H9 (cell line): ENCODE data around the gene EPHA2. TPM values are rescaled to one million over a fixed set of nuclear protein-coding genes. Genes with fewer than 3 reads are reported as not detected.

Source experiments
- DNase-seq: peaks from one replicate; pipeline ENCODE4 v3.0.0-alpha.2; 2017
- H2AFZ ChIP-seq: one replicate; pipeline ENCODE4 v1.6.1; 2013; ENCODE audit warnings: mild to moderate bottlenecking, low read length, control low read depth, moderate library complexity
- H2AK5ac ChIP-seq: 2 replicates; pipeline ENCODE4 v1.6.1; 2013; ENCODE audit warnings: low read length, control low read depth, mixed read lengths; ENCODE audit not compliant: insufficient read length
- H2BK120ac ChIP-seq: one replicate; pipeline ENCODE4 v1.6.1; 2013; ENCODE audit warnings: low read depth, mild to moderate bottlenecking, low read length, control low read depth, inconsistent platforms; ENCODE audit not compliant: poor library complexity, severe bottlenecking
- H2BK12ac ChIP-seq: 2 replicates; pipeline ENCODE4 v1.6.1; 2013; ENCODE audit warnings: low read length, control low read depth, mixed read lengths, low read depth; ENCODE audit not compliant: insufficient read length
- H2BK15ac ChIP-seq: 2 replicates; pipeline ENCODE4 v1.6.1; 2013; ENCODE audit warnings: low read depth, low read length, control low read depth
- H2BK20ac ChIP-seq: one replicate; pipeline ENCODE4 v1.6.1; 2013; ENCODE audit warnings: low read depth, mild to moderate bottlenecking, low read length, control low read depth, inconsistent platforms; ENCODE audit not compliant: poor library complexity, severe bottlenecking
- H2BK5ac ChIP-seq: 2 replicates; pipeline ENCODE4 v1.6.1; 2013; ENCODE audit warnings: low read length, control low read depth, mixed read lengths; ENCODE audit not compliant: insufficient read length
- H3K14ac ChIP-seq: 2 replicates; pipeline ENCODE4 v1.6.1; 2013; ENCODE audit warnings: low read length, control low read depth; ENCODE audit not compliant: insufficient read depth
- H3K18ac ChIP-seq: 2 replicates; pipeline ENCODE4 v1.6.1; 2013; ENCODE audit warnings: low read depth, mild to moderate bottlenecking, mixed read lengths, low read length, control low read depth; ENCODE audit not compliant: insufficient read length
- H3K23ac ChIP-seq: 2 replicates; pipeline ENCODE4 v1.6.1; 2013; ENCODE audit warnings: low read length, control low read depth, mixed read lengths, low read depth; ENCODE audit not compliant: insufficient read length
- H3K23me2 ChIP-seq: 2 replicates; pipeline ENCODE4 v1.6.1; 2013; ENCODE audit warnings: low read depth, mild to moderate bottlenecking, mixed read lengths, low read length, control low read depth; ENCODE audit not compliant: insufficient read length, poor library complexity, severe bottlenecking
- H3K27ac ChIP-seq: 2 replicates; pipeline ENCODE4 v1.5.1; 2013; ENCODE audit warnings: low read length, control low read depth, mixed read lengths, low read depth; ENCODE audit not compliant: insufficient read length
- H3K27me3 ChIP-seq: 2 replicates; pipeline ENCODE4 v1.6.1; 2013; ENCODE audit warnings: low read length, control low read depth, inconsistent platforms; ENCODE audit not compliant: insufficient read depth
- H3K4ac ChIP-seq: 2 replicates; pipeline ENCODE4 v1.6.1; 2013; ENCODE audit warnings: low read depth, mild to moderate bottlenecking, control low read depth, inconsistent platforms, low read length, moderate library complexity
- H3K4me1 ChIP-seq: 2 replicates; pipeline ENCODE4 v1.6.1; 2013; ENCODE audit warnings: low read length, control low read depth, inconsistent platforms; ENCODE audit not compliant: insufficient read depth
- H3K4me2 ChIP-seq: 2 replicates; pipeline ENCODE4 v1.6.1; 2013; ENCODE audit warnings: low read length, control low read depth, mixed read lengths; ENCODE audit not compliant: insufficient read length, insufficient read depth
- H3K56ac ChIP-seq: 2 replicates; pipeline ENCODE4 v1.6.1; 2013; ENCODE audit warnings: low read depth, mild to moderate bottlenecking, mixed read lengths, low read length, control low read depth; ENCODE audit not compliant: insufficient read length
- H3K79me1 ChIP-seq: 2 replicates; pipeline ENCODE4 v1.6.1; 2013; ENCODE audit warnings: low read depth, mild to moderate bottlenecking, moderate library complexity, low read length, control low read depth, inconsistent platforms; ENCODE audit not compliant: insufficient read depth, poor library complexity, severe bottlenecking
- H3K79me2 ChIP-seq: 2 replicates; pipeline ENCODE4 v1.6.1; 2013; ENCODE audit warnings: low read length, control low read depth, inconsistent platforms; ENCODE audit not compliant: insufficient read depth
- H3K9ac ChIP-seq: 2 replicates; pipeline ENCODE4 v1.6.1; 2013; ENCODE audit warnings: low read length, control low read depth, mixed read lengths; ENCODE audit not compliant: insufficient read length; ENCODE audit errors: extremely low read depth
- H3K9me3 ChIP-seq: one replicate; pipeline ENCODE4 v1.6.1; 2013; ENCODE audit warnings: low read depth, low read length, inconsistent platforms; ENCODE audit not compliant: control insufficient read depth
- H3T11ph ChIP-seq: one replicate; pipeline ENCODE4 v1.6.1; 2013; ENCODE audit warnings: mild to moderate bottlenecking, low read length, control low read depth, inconsistent platforms
- H4K20me1 ChIP-seq: one replicate; pipeline ENCODE4 v1.6.1; 2013; ENCODE audit not compliant: control insufficient read depth, insufficient read length, insufficient read depth
- H4K5ac ChIP-seq: 2 replicates; pipeline ENCODE4 v1.6.1; 2013; ENCODE audit warnings: low read depth, mild to moderate bottlenecking, mixed read lengths, low read length, control low read depth; ENCODE audit not compliant: insufficient read length
- H4K8ac ChIP-seq: replicated peaks from 2 replicates; pipeline ENCODE4 v1.6.1; 2013; ENCODE audit warnings: low read length, control low read depth, mixed read lengths, low read depth; ENCODE audit not compliant: insufficient read length
- H4K91ac ChIP-seq: 2 replicates; pipeline ENCODE4 v1.6.1; 2013; ENCODE audit warnings: low read depth, mild to moderate bottlenecking, moderate library complexity, mixed read lengths, low read length, control low read depth; ENCODE audit not compliant: insufficient read length
- H3K27ac Mint-ChIP-seq, 3 experiments: 2 replicates in 2 of 3; 3 replicates in 1 of 3; pipeline ENCODE4 v1.8.0; 2020 to 2021; ENCODE audit warnings: mixed read lengths in 3 of 3, mild to moderate bottlenecking in 1 of 3, moderate library complexity in 1 of 3
- H3K27me3 Mint-ChIP-seq: 2 replicates; pipeline ENCODE4 v1.8.0; 2021; ENCODE audit warnings: low read depth, mild to moderate bottlenecking, moderate library complexity, mixed read lengths
- H3K36me3 Mint-ChIP-seq, 3 experiments: 2 replicates in 2 of 3; 3 replicates in 1 of 3; pipeline ENCODE4 v1.8.0; 2020 to 2021; ENCODE audit warnings: low read depth in 3 of 3, mixed read lengths in 3 of 3; ENCODE audit not compliant: insufficient read depth in 1 of 3
- H3K4me1 Mint-ChIP-seq, 2 experiments: 2 replicates each; pipeline ENCODE4 v1.8.0; 2020; ENCODE audit warnings: mixed read lengths in 2 of 2
- H3K4me3 Mint-ChIP-seq, 2 experiments: 2 replicates in 1 of 2; 3 replicates in 1 of 2; pipeline ENCODE4 v1.8.0; 2020 to 2021; ENCODE audit warnings: mild to moderate bottlenecking in 2 of 2, mixed read lengths in 2 of 2, moderate library complexity in 1 of 2
- H3K9me3 Mint-ChIP-seq, 2 experiments: 2 replicates in 1 of 2; 3 replicates in 1 of 2; pipeline ENCODE4 v1.8.0; 2020; ENCODE audit warnings: mild to moderate bottlenecking in 2 of 2, mixed read lengths in 2 of 2, moderate library complexity in 1 of 2
- WGBS: extraction: QIAGEN DNeasy Blood & Tissue Kit; methylation state at CpG from one replicate; pipeline ENCODE4 v1.1.7; 2013; ENCODE audit warnings: missing lambda C conversion rate, low lambda C conversion rate, mixed read lengths; ENCODE audit not compliant: insufficient read length; ENCODE audit errors: extremely low coverage; 5-methylcytosine and 5-hydroxymethylcytosine counted together
- total RNA-seq: library from RNA; stranded (reverse); gene quantifications from 2 replicates; pipeline ENCODE4 v1.2.1, GENCODE V29; 2021
- TF ChIP-seq, protein P1 (sequence below): fragments of 200-600 bp; sonication (generic); conservative IDR thresholded peaks from 3 replicates; pipeline ENCODE4 v1.8.0; 2021; ENCODE audit warnings: antibody characterized with exemption, mild to moderate bottlenecking

EPHA2 gene
- total RNA-seq, 1 experiment from 2014 or later = 33.1 TPM

DNA sequence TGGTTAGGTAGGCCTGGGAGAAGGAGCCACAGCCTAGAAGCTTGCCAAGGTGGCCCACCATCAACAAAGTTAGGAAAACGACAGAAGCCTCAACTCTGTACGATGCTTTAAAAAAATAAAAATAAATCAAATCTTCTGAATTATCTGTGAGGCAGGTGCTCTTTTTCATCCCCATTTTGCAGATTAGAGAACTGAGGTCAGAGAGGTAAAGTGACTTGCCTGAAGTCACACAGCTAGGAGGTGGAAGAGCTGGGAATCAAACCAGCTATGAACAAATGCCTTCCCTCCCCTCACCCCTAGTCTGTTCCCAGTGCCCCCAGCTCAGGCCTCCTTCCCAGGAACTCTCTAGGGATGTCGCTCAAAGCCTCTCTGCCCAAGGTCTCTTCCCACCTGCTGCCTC is 30.4 kb downstream of the EPHA2 start:
- Histone ChIP-seq H2AK5ac (no peak overlapping the region), H2BK20ac (no peak overlapping the region), H3K4ac (no peak overlapping the region), H3K4me2 (no peak overlapping the region), H2BK12ac (no peak overlapping the region), H3K9ac (no peak overlapping the region), H4K20me1 (no peaks in the 10 kb centered on the region), H3K14ac (no peak overlapping the region), H2BK5ac (no peak overlapping the region), H3K18ac (no peak overlapping the region), H3K4me1 (peaks cover 2% of the 10 kb centered on the region; the same call in 1 of the 2 replicates), H3K27ac (no peak overlapping the region), H3K79me1 (no peaks in the 10 kb centered on the region), H3K23ac (no peak overlapping the region), H4K91ac (no peak overlapping the region), H2BK15ac (no peak overlapping the region), H3K9me3 (no peaks in the 10 kb centered on the region), H2AFZ (no peak overlapping the region), H4K8ac (no peak overlapping the region), H3K79me2 (no peaks in the 10 kb centered on the region), H3T11ph (no peak overlapping the region), H3K27me3 (no peaks in the 10 kb centered on the region), H3K23me2 (no peaks in the 10 kb centered on the region), H4K5ac (no peak overlapping the region), H3K56ac (no peak overlapping the region), H2BK120ac (no peak overlapping the region)
- H3K27ac Mint-ChIP-seq = peak overlapping the region in 2 of 3 experiments; percentile 66 to 78; a peak in 2 of 7 replicates
- no peak overlapping the region; a peak in 1 of 5 replicates for H3K4me3 Mint-ChIP-seq
- TF ChIP-seq, protein P1, sequence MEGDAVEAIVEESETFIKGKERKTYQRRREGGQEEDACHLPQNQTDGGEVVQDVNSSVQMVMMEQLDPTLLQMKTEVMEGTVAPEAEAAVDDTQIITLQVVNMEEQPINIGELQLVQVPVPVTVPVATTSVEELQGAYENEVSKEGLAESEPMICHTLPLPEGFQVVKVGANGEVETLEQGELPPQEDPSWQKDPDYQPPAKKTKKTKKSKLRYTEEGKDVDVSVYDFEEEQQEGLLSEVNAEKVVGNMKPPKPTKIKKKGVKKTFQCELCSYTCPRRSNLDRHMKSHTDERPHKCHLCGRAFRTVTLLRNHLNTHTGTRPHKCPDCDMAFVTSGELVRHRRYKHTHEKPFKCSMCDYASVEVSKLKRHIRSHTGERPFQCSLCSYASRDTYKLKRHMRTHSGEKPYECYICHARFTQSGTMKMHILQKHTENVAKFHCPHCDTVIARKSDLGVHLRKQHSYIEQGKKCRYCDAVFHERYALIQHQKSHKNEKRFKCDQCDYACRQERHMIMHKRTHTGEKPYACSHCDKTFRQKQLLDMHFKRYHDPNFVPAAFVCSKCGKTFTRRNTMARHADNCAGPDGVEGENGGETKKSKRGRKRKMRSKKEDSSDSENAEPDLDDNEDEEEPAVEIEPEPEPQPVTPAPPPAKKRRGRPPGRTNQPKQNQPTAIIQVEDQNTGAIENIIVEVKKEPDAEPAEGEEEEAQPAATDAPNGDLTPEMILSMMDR = no peak
- peaks cover 35% of the 10 kb centered on the region in 2 experiments for H3K4me1 Mint-ChIP-seq
- no CpG with 5 or more reads among the region's 3 CpGs for WGBS
- H3K27me3 Mint-ChIP-seq = no peaks in the 10 kb centered on the region
- H3K36me3 Mint-ChIP-seq = peaks cover 31 to 67% (median 42%) of the 10 kb centered on the region in 3 experiments
- no peaks in the 10 kb centered on the region for H3K9me3 Mint-ChIP-seq
- no peak for DNase-seq
